GM19239 (cell line): ENCODE measurements around the gene TBCK.

Experiments
- DNase-seq: peaks from one replicate; pipeline ENCODE4 v3.0.0; 2011; ENCODE audit warnings: low spot score; ENCODE audit not compliant: insufficient read length
- FAIRE-seq: peaks from 2 replicates; lab custom pipeline; 2011; peaks lifted over from hg19 to GRCh38; lab: Jason Lieb, UNC

TBCK gene

DNA sequence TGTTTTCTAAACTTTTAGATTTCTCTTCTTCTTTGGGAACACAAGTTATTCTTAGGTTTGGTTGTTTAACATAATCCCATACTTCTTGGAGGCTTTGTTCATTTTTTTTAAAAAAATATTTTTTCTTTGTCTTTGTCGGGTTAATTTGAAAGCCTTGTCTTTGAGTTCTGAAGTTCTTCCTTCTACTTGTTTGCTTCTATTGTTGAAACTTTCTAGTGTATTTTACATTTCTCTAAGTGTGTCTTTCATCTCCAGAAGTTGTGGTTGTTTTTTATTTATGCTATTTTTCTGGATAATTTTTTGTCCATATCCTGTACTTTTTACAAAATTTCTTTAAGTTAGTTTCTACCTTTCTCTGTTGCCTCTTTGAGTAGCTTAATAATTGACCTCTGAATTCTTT lies 304.6 kb downstream of the TBCK start:
- FAIRE-seq (no peak), DNase-seq (no peak)

GRCh38 chr4:106010761-106011160 lies 305.2 kb downstream of the TBCK start:
- no peak for DNase-seq
- peak; percentile 4 for FAIRE-seq

DNA sequence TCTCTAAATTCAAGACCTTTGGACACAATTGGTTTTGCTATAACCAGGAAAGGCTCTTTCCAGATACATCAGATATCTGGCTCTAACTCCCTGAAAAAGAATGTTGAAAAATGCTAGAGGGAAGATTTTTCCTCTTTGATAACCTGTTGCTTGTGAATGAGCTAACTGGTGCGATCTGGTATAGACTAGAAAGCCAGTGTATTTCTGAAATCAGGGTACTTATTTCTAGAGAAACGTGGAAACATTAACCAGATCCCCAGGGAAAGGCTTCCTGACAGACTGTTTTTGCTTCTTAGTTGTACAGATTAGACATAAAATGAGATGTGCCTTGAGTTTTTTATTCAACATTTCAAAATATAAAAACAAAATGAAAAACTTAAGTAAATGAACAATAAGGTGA lies 313.0 kb downstream of the TBCK start:
- no peak for DNase-seq
- no peak for FAIRE-seq

DNA sequence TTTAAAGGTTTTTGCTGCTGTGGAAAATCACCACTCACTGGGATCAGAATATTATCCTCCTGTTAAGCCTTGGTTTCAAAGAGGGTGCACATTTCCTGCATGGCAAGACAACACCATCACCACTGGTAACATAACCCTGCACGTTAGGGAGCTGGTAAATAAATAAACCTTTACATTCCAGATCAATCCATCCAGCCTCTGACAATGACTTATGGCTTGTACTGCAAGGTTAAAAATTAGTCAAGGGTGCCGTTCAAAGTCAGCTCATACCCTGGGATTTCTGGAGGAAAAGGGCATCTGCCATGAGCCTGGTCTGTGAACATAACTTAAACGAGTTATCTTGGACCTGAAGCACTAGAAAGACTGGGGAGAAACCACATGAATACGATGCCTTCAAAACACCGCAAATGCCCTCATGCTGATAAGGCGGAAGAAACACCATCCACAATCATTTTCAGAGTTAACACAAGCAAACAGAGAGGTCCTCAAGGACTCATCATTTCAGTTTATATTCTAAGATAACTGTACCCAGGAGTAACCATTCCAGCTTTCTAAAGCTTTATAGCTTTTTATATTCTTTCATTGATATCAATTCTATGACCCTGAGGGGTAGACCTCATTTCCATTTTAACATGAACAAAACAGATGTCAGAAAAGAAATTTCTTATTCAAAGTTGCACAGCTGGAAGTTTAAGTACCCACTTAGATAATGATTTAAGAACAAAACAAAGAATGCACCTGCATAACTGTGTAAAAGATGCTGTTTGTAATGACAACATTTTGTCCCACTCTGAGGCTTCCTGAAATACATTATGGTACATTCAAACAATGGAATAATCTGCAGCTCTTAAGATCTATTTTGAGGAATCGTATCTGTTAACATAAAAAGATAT lies 317.6 kb downstream of the TBCK start:
- no peak for DNase-seq
- no peak for FAIRE-seq

DNA sequence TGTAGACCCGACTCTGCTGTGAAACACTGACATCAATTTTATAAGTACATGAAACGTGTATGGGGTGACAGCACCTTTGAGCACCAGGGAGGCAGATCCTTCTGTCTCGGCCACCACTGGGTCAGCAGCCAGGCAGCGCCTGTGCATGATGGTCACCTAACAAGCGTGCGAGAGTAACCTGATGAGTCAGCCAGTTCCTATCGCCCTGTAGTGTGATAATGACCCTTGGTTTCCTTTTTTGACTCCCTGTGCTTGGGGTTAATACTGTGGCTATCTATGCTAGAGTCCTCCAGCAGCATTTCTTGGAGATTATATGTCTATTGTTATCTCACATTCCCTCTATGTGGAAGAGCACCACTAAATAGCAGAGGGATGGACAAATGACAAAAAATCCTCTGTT lies 319.2 kb downstream of the TBCK start:
- DNase-seq (no peak), FAIRE-seq (no peak)

DNA sequence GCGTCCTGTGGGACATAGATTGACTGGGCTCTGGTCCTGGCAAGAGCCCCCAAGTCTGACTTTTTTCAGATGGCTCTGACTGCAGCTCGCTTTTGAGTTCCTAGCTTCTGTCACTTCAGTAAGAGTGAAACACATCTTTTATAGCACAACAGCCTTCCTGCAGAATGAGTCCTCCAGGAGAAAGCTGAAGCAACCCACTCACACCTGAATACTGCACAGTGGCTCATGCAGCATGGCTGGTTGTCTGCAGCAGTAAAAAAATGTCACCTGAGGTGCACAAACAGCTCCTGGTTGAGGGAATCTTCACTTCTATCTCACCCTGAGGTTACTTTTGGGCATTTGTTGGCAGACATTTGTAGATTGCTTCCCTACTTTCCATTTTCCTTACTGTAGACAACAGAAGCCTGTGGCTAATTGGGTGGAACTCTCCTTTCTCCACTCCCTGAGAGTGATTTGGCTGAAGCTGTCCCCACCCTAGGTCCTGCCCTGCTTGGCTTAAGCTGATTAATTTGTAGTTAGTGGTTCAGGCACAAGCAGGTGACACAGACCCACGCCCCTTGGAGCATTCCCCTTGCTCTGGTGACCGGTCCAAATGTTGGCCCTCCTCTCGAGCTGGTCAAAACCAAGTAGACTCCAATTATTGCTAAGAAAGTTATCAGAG lies 321.0 kb downstream of the TBCK start:
- FAIRE-seq = no peak
- no peak for DNase-seq

DNA sequence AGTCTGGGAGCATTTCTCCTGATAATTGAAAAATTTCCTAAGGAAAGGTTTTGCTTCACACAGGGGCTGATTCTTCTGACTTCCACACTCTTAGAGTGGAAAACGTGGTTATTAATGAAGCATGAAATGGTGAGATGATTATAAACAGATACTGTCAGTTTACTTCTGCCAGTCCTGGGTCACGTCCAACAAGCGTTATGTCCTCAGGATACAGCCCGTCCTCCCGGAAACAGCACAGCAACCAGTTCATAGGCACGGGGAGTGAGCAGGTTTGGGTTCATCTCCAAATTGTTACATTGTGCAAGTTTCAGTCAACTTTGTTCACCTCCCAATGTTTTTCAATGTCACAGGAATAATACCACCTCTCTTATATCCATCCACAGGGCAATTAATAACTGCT lies 321.9 kb downstream of the TBCK start:
- DNase-seq (no peak), FAIRE-seq (no peak)

DNA sequence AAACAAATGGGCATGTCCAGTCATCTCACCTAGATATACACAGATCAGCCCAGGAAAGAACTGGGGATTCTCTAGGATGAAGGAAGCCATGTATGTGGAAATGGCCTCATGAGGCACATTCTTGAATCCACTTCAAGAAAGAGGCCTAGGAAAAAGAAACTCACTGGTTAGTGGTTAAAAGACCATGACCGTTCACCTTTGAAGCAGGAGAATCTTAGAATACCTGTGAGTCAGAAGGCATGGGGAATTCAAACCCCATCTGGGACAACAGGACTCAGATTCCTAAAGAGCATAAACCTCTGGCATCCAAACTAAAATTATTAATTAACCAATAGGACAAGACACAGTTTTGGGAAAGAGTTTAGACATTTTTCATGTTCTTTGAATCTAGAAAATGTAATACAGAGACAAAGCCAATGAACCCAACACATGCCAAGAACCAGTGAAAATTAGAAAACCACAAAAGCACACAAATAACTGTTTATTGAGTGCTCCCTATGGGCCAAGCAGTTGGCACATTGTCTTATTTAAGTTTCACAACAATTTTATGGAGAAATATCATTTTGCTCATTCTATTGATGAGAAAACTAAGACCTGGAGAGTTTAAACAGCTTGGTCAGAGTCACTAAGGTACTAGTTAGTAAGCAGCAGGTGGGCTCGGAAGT lies 323.2 kb downstream of the TBCK start:
- FAIRE-seq (no peak), DNase-seq (no peak)

DNA sequence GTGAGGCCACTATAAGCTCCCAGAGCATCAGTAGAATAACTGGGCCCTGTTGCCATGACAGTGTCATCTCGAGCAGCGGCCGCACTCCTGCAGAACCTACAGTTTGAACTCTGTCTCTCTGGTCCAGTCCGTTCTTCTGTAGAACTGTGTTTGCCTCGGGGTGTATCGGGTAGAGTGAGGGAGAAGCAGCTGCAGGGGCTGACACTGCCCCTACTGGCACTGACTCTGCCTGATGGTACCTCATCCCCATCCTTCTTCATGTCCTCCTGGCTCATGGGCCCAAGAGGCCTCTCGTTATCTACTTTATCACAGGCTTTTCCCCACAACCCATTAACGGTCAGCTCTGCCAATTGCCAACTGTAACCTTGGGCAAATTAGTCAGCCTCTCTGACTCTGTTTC lies 324.3 kb downstream of the TBCK start:
- FAIRE-seq (no peak), DNase-seq (no peak)
